ENCODE measurements around the gene ACTA1.

The ACTA1 gene

GRCh38 chr1:229385853-229386456 is 47.9 kb downstream of the ACTA1 start:
- no peak overlapping the region for H3K9ac ChIP-seq (ENCODE audit: low read length)
- H3K4me1 ChIP-seq (ENCODE audit: insufficient read depth, low read length), result no peaks in the 10 kb centered on the region
- no peak overlapping the region for H3K27ac ChIP-seq (ENCODE audit: low read depth, low read length)
- peaks cover 0 to 5% of the 10 kb centered on the region in 2 donors for H3K27me3 ChIP-seq (ENCODE audit: control insufficient read depth in 1 of 2, insufficient read depth in 2 of 2, low read length in 2 of 2)
- no peaks in the 10 kb centered on the region for H3K9me3 ChIP-seq (ENCODE audit: low read length)
- no peak overlapping the region for H3K4me3 ChIP-seq (ENCODE audit: low read depth in 1 of 2, low read length in 2 of 2)
- no peaks in the 10 kb centered on the region for H3K36me3 ChIP-seq (ENCODE audit: insufficient read depth, low read length)

- Histone ChIP-seq H3K9me3 (ENCODE audit: low read length) (no peaks in the 10 kb centered on the region), H3K9ac (ENCODE audit: low read length) (no peak overlapping the region), H3K4me3 (ENCODE audit: low read depth in 1 of 2, low read length in 2 of 2) (no peak overlapping the region), H3K27ac (ENCODE audit: low read depth, low read length) (no peak overlapping the region), H3K4me1 (ENCODE audit: insufficient read depth, low read length) (no peaks in the 10 kb centered on the region), H3K27me3 (ENCODE audit: control insufficient read depth in 1 of 2, insufficient read depth in 2 of 2, low read length in 2 of 2) (peaks cover 0 to 5% of the 10 kb centered on the region in 2 donors), H3K36me3 (ENCODE audit: insufficient read depth, low read length) (no peaks in the 10 kb centered on the region)
Observed at GRCh38 chr1:229384822-229385221, 49.1 kb downstream of the ACTA1 start.

GRCh38 chr1:229383961-229384360 is 49.9 kb downstream of the ACTA1 start:
- H3K4me1 ChIP-seq (ENCODE audit: insufficient read depth, low read length), result no peaks in the 10 kb centered on the region
- no peak overlapping the region for H3K9ac ChIP-seq (ENCODE audit: low read length)
- H3K27ac ChIP-seq (ENCODE audit: low read depth, low read length), result no peak overlapping the region
- H3K9me3 ChIP-seq (ENCODE audit: low read length), result no peaks in the 10 kb centered on the region
- H3K36me3 ChIP-seq (ENCODE audit: insufficient read depth, low read length), result no peaks in the 10 kb centered on the region
- H3K27me3 ChIP-seq (ENCODE audit: control insufficient read depth in 1 of 2, insufficient read depth in 2 of 2, low read length in 2 of 2), result peaks cover 0 to 5% of the 10 kb centered on the region in 2 donors
- no peak overlapping the region for H3K4me3 ChIP-seq (ENCODE audit: low read depth in 1 of 2, low read length in 2 of 2)

- Histone ChIP-seq H3K9ac (ENCODE audit: low read length) (no peak overlapping the region), H3K4me3 (ENCODE audit: low read depth in 1 of 2, low read length in 2 of 2) (no peak overlapping the region), H3K4me1 (ENCODE audit: insufficient read depth, low read length) (no peaks in the 10 kb centered on the region), H3K9me3 (ENCODE audit: low read length) (no peaks in the 10 kb centered on the region), H3K36me3 (ENCODE audit: insufficient read depth, low read length) (no peaks in the 10 kb centered on the region), H3K27ac (ENCODE audit: low read depth, low read length) (no peak overlapping the region), H3K27me3 (ENCODE audit: control insufficient read depth in 1 of 2, insufficient read depth in 2 of 2, low read length in 2 of 2) (peaks cover 0 to 5% of the 10 kb centered on the region in 2 donors)
Observed at GRCh38 chr1:229383188-229383587, 50.7 kb downstream of the ACTA1 start.
